Esophagus muscularis mucosa (tissue), 4 donors: Measurements from ENCODE around the gene NTM. TPM values are rescaled to one million over a fixed set of nuclear protein-coding genes. Genes with fewer than 3 reads are reported as not detected.

Experiments used
- DNase-seq: peaks from one replicate; pipeline ENCODE4 v3.0.0-alpha.2; 2017; ENCODE audit errors: extremely low spot score
- H3K27ac ChIP-seq, 4 donors: fragments of 200-600 bp; sonication (generic); replicated peaks in 1 of 4; 1 replicate in 3 of 4; 2 replicates in 1 of 4; pipeline ENCODE4 v1.5.1; 2016 to 2019; ENCODE audit warnings: mild to moderate bottlenecking in 1 of 4
- H3K27me3 ChIP-seq, 4 donors: fragments of 200-600 bp; sonication (generic); one replicate each; pipeline versions ENCODE4 v1.5.1 to v1.6.0; 2016 to 2019
- H3K36me3 ChIP-seq, 4 donors: fragments of 200-600 bp; sonication (generic); one replicate each; pipeline ENCODE4 v1.5.1; 2016 to 2019
- H3K4me1 ChIP-seq, 4 donors: fragments of 200-600 bp; sonication (generic); one replicate each; pipeline ENCODE4 v1.5.1; 2016 to 2019
- H3K4me3 ChIP-seq, 4 donors: fragments of 200-600 bp; sonication (generic); 1 replicate in 2 of 4; 2 replicates in 2 of 4; pipeline ENCODE4 v1.5.1; 2016 to 2019; ENCODE audit warnings: mild to moderate bottlenecking in 4 of 4, moderate library complexity in 1 of 4
- H3K9me3 ChIP-seq, 4 donors: fragments of 200-600 bp; sonication (generic); 1 replicate in 3 of 4; 2 replicates in 1 of 4; pipeline ENCODE4 v1.5.1; 2016 to 2019
- CTCF ChIP-seq, 3 experiments: fragments of 200-600 bp in 2 of 3; fragments of 450-650 bp in 1 of 3; sonication (generic) in 2 of 3; IDR thresholded peaks; one replicate each; pipeline ENCODE4 v1.5.1; 2017 to 2019; ENCODE audit warnings: antibody characterized with exemption in 3 of 3, mild to moderate bottlenecking in 2 of 3, moderate library complexity in 1 of 3
- EP300 ChIP-seq: sonication (generic); formaldehyde crosslinking; IDR thresholded peaks from one replicate; pipeline ENCODE4 v1.6.1; 2017; ENCODE audit warnings: antibody characterized with exemption
- POLR2A ChIP-seq: fragments of 450-650 bp; IDR thresholded peaks from one replicate; pipeline ENCODE4 v1.6.1; 2017; ENCODE audit warnings: antibody characterized with exemption, moderate library complexity, mild to moderate bottlenecking, low read depth
- POLR2AphosphoS5 ChIP-seq, 2 donors: sonication (generic); formaldehyde crosslinking; IDR thresholded peaks; one replicate each; pipeline ENCODE4 v1.6.1; 2017; ENCODE audit warnings: antibody characterized with exemption in 2 of 2
- WGBS: methylation state at CpG from one replicate; pipeline ENCODE4 v1.1.5; 2018; 5-methylcytosine and 5-hydroxymethylcytosine counted together
- intact Hi-C: fragments of 100-400 bp; cut with DNase I; formaldehyde crosslinking; loops from one replicate; pipeline ENCODE4 v1.15.1; 2023
- total RNA-seq, 4 donors: library from RNA; depleted of rRNA; stranded (reverse); fragments of >200 nt; gene quantifications; one replicate each; pipeline versions ENCODE4 v1.1.0 to v1.2.1, GENCODE V29; 2016

NTM gene
- total RNA-seq, 4 donors from 2014 or later: 5.6 to 25.3 (median 8.3) TPM

DNA sequence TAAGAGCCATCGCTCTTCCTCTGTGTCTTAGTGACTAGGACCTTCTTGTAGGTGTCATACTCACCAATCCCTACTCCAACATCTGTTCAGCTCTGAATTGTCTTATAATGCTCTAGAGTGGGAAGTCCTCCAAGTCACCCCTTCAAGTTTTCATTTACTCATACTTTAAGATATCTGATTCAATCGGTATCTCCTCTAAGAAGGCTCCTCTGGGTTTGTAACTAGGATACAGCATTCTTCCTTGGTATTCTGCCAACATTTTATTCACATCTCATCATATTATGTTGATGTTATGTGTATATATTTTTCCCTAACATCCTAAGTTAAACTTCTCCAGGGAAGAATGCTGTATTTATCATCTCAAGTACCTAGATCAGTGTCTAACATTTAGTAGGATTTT, 662.1 kb downstream of the NTM start:
- no peak overlapping the region for H3K27ac ChIP-seq
- 52% methylated on average over 2 of the region's 2 CpGs for WGBS
- intact Hi-C loops: no loop called here
- no peak for TF ChIP-seq EP300
- no peak for TF ChIP-seq POLR2AphosphoS5 (IDR thresholded peaks at IDR 0.05)
- TF ChIP-seq CTCF (IDR thresholded peaks at IDR 0.05): no peak
- no peak for TF ChIP-seq POLR2A
- no peak overlapping the region for H3K4me3 ChIP-seq
- no peaks in the 10 kb centered on the region for H3K27me3 ChIP-seq
- H3K4me1 ChIP-seq: peaks cover 0 to 7% (median 0%) of the 10 kb centered on the region in 4 donors
- DNase-seq: no peak
- no peaks in the 10 kb centered on the region for H3K9me3 ChIP-seq
- no peaks in the 10 kb centered on the region for H3K36me3 ChIP-seq

DNA sequence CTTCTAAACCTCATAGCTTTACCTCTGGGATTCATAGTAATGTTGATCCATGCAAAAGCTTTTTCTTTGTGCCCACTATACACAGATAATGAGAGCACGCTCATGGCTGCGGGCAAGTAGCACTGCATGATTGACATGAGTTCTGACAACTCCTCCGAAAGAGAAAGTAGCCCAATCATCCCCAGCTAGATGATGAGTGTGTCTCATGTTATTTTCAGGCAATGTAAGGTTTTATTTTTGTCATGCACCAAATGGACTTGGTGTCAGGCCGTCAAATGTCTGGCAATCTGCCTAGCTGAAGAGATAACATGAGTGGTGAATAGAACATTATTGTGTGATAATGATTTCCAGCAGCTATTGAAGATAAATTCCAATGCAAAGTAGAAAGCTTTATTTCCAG, 662.6 kb downstream of the NTM start:
- intact Hi-C loops: no loop called here
- Histone ChIP-seq H3K27ac (no peak overlapping the region), H3K9me3 (no peaks in the 10 kb centered on the region), H3K27me3 (no peaks in the 10 kb centered on the region), H3K4me1 (peaks cover 0 to 7% (median 0%) of the 10 kb centered on the region in 4 donors), H3K4me3 (no peak overlapping the region), H3K36me3 (no peaks in the 10 kb centered on the region)
- DNase-seq: no peak
- 77% methylated on average over 4 of the region's 4 CpGs for WGBS
- TF ChIP-seq POLR2A (no peak), CTCF (IDR thresholded peaks at IDR 0.05) (no peak), EP300 (no peak), POLR2AphosphoS5 (IDR thresholded peaks at IDR 0.05) (no peak)

DNA sequence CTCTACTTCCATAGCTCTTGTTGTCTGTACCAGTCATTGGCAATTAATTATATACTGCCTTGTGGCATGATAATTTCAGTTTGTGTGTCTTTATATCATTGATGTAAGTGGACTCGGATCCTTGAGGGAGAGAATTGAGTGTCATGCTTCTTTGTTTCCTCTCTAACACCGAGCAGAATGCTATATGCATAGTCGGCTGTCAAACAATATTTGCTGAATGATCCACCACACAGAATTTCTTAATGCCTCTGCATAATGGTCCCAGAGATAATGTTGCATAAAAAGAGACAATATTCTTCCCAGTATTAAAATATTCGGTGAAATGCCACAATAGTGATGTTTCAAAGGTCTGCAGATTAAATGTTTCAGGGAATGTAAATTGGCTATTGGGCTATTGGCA, 664.8 kb downstream of the NTM start:
- DNase-seq: no peak
- Histone ChIP-seq H3K4me3 (no peak overlapping the region), H3K4me1 (peaks cover 0 to 7% (median 0%) of the 10 kb centered on the region in 4 donors), H3K27ac (no peak overlapping the region), H3K36me3 (no peaks in the 10 kb centered on the region), H3K27me3 (no peaks in the 10 kb centered on the region), H3K9me3 (no peaks in the 10 kb centered on the region)
- TF ChIP-seq POLR2AphosphoS5 (IDR thresholded peaks at IDR 0.05) (no peak), EP300 (no peak), CTCF (IDR thresholded peaks at IDR 0.05) (no peak), POLR2A (no peak)
- 90% methylated on average over 4 of the region's 4 CpGs for WGBS
- intact Hi-C loops: no loop called here

DNA sequence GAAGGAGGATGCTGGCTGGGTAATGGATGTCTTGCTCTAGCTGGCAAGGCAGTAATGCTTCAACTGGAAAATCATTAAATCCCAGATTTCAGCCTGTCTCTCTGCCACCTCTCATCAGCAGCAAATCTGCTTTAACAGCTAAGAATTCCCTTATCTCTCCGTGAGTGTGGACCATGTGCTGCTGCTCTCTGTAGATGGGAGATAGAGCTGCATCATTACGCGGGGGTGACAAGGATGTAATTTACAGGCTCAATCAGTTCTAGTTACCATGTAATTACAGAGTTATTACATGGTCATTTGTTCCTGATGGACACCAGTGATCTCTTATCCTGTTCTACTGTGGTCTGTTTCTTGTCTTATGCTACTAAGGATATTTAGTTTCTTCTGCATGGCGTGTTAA, 665.4 kb downstream of the NTM start:
- intact Hi-C loops: no loop called here

More for the DNA sequence above, 665.4 kb downstream of the NTM start:
- 100% methylated on average over 4 of the region's 4 CpGs for WGBS
- DNase-seq: no peak
- Histone ChIP-seq H3K36me3 (no peaks in the 10 kb centered on the region), H3K4me1 (peaks cover 0 to 5% (median 0%) of the 10 kb centered on the region in 4 donors), H3K4me3 (no peak overlapping the region), H3K27me3 (no peaks in the 10 kb centered on the region), H3K27ac (no peak overlapping the region), H3K9me3 (no peaks in the 10 kb centered on the region)
- TF ChIP-seq POLR2AphosphoS5 (IDR thresholded peaks at IDR 0.05) (no peak), CTCF (IDR thresholded peaks at IDR 0.05) (no peak), POLR2A (no peak), EP300 (no peak)
